CD4-positive, CD25-positive, alpha-beta regulatory T cell (primary cell): ENCODE results near the gene CHN1. TPM values are rescaled to one million over a fixed set of nuclear protein-coding genes. Genes with fewer than 3 reads are reported as not detected.

ENCODE experiments used
- ATAC-seq, 2 donors: fragments of 150-1000 bp; cut with Tn5 transposase; one replicate each; pipeline ENCODE4 v1.10.0; 2021; ENCODE audit warnings: low read depth in 2 of 2, moderate number of reproducible peaks in 2 of 2, moderate library complexity in 1 of 2
- DNase-seq, 3 donors: peaks; one replicate each; pipeline versions ENCODE4 v3.0.0 to v3.0.0-alpha.2; 2012 to 2022; ENCODE audit warnings: mixed read lengths in 1 of 3
- H3K27ac ChIP-seq: one replicate; pipeline ENCODE4 v1.7.0; 2013; ENCODE audit warnings: mild to moderate bottlenecking, low read length; ENCODE audit not compliant: insufficient read depth, poor library complexity, severe bottlenecking
- H3K27me3 ChIP-seq: one replicate; pipeline ENCODE4 v1.7.0; 2013; ENCODE audit warnings: low read length; ENCODE audit not compliant: control insufficient read depth, insufficient read depth
- H3K36me3 ChIP-seq: one replicate; pipeline ENCODE4 v1.7.0; 2013; ENCODE audit warnings: mild to moderate bottlenecking, low read length, moderate library complexity; ENCODE audit not compliant: control insufficient read depth, insufficient read depth
- H3K4me1 ChIP-seq: 2 replicates; pipeline ENCODE4 v1.7.0; 2013; ENCODE audit warnings: mild to moderate bottlenecking, low read length; ENCODE audit not compliant: insufficient read depth, control insufficient read depth, poor library complexity, severe bottlenecking
- H3K4me3 ChIP-seq: one replicate; pipeline ENCODE4 v1.7.0; 2013; ENCODE audit warnings: low read depth, mild to moderate bottlenecking, low read length, moderate library complexity
- H3K9me3 ChIP-seq, 2 experiments: 1 replicate in 1 of 2; 2 replicates in 1 of 2; pipeline ENCODE4 v1.7.0; 2013; ENCODE audit warnings: low read length in 2 of 2, mild to moderate bottlenecking in 1 of 2, moderate library complexity in 1 of 2; ENCODE audit not compliant: control insufficient read depth in 2 of 2
- H3K27ac Mint-ChIP-seq, 3 donors: one replicate each; pipeline ENCODE4 v1.8.0; 2020 to 2022; ENCODE audit warnings: mild to moderate bottlenecking in 3 of 3, mixed read lengths in 3 of 3, moderate library complexity in 2 of 3
- H3K27me3 Mint-ChIP-seq: one replicate; pipeline ENCODE4 v1.8.0; 2022; ENCODE audit warnings: mild to moderate bottlenecking, mixed read lengths
- H3K36me3 Mint-ChIP-seq: one replicate; pipeline ENCODE4 v1.8.0; 2020; ENCODE audit warnings: mixed read lengths
- H3K4me1 Mint-ChIP-seq, 4 donors: one replicate each; pipeline ENCODE4 v1.8.0; 2020 to 2022; ENCODE audit warnings: mixed read lengths in 4 of 4, mild to moderate bottlenecking in 1 of 4
- H3K4me3 Mint-ChIP-seq, 4 donors: one replicate each; pipeline ENCODE4 v1.8.0; 2020 to 2022; ENCODE audit warnings: mild to moderate bottlenecking in 4 of 4, mixed read lengths in 4 of 4, moderate library complexity in 3 of 4
- H3K9me3 Mint-ChIP-seq, 7 donors: one replicate each; pipeline ENCODE4 v1.8.0; 2020 to 2022; ENCODE audit warnings: mixed read lengths in 7 of 7, mild to moderate bottlenecking in 3 of 7, moderate library complexity in 2 of 7
- polyA plus RNA-seq, 4 donors: library from polyadenylated mRNA; unstranded; fragments of 300-500 nt; fragmentation: Illumina TruSeq; gene quantifications; one replicate each; pipeline ENCODE4 v1.2.3, GENCODE V29; 2021
- total RNA-seq: library from RNA; stranded (reverse); gene quantifications from one replicate; pipeline ENCODE4 v1.2.3, GENCODE V29; 2022

The CHN1 gene
- total and polyA plus RNA-seq, 5 donors from 2014 or later, result 6.6 to 17.9 (median 12.0) TPM

- Mint-ChIP-seq H3K4me1 (peaks cover 0 to under 1% (median 0%) of the 10 kb centered on the region in 4 donors), H3K27me3 (no peaks in the 10 kb centered on the region), H3K9me3 (peaks cover 0 to 2% (median 0%) of the 10 kb centered on the region in 7 donors), H3K36me3 (no peaks in the 10 kb centered on the region), H3K4me3 (no peak overlapping the region), H3K27ac (no peak overlapping the region)
- ATAC-seq, result no peak
- no peaks in the 10 kb centered on the region for H3K4me1 ChIP-seq
- no peak overlapping the region for H3K4me3 ChIP-seq
- no peak for DNase-seq
- no peaks in the 10 kb centered on the region for H3K9me3 ChIP-seq
- H3K36me3 ChIP-seq, result no peaks in the 10 kb centered on the region
- no peak overlapping the region for H3K27ac ChIP-seq
- peaks cover 2% of the 10 kb centered on the region for H3K27me3 ChIP-seq
Measured at GRCh38 chr2:174877301-174877700, 127.9 kb downstream of the CHN1 start.

GRCh38 chr2:174874085-174874484 lies 131.1 kb downstream of the CHN1 start:
- H3K9me3 ChIP-seq, result no peaks in the 10 kb centered on the region
- H3K27ac Mint-ChIP-seq, result no peak overlapping the region
- H3K36me3 ChIP-seq, result no peaks in the 10 kb centered on the region
- DNase-seq (no peak), ATAC-seq (no peak)
- peaks cover 0 to 2% (median 0%) of the 10 kb centered on the region in 7 donors for H3K9me3 Mint-ChIP-seq
- no peaks in the 10 kb centered on the region for H3K36me3 Mint-ChIP-seq
- peaks cover 0 to 2% (median 0%) of the 10 kb centered on the region in 4 donors for H3K4me1 Mint-ChIP-seq
- no peak overlapping the region for H3K27ac ChIP-seq
- no peaks in the 10 kb centered on the region for H3K27me3 Mint-ChIP-seq
- no peak overlapping the region for H3K4me3 Mint-ChIP-seq
- peaks cover 2% of the 10 kb centered on the region for H3K27me3 ChIP-seq
- H3K4me1 ChIP-seq, result no peaks in the 10 kb centered on the region
- H3K4me3 ChIP-seq, result no peak overlapping the region

GRCh38 chr2:174873471-174873870 lies 131.7 kb downstream of the CHN1 start:
- no peak for ATAC-seq
- no peaks in the 10 kb centered on the region for H3K27me3 Mint-ChIP-seq

GRCh38 chr2:174870787-174871186 lies 134.4 kb downstream of the CHN1 start:
- Mint-ChIP-seq H3K27ac (no peak overlapping the region), H3K9me3 (peaks cover 0 to 2% (median 0%) of the 10 kb centered on the region in 7 donors), H3K4me3 (no peak overlapping the region), H3K4me1 (peaks cover 0 to 2% (median 0%) of the 10 kb centered on the region in 4 donors), H3K27me3 (no peaks in the 10 kb centered on the region), H3K36me3 (no peaks in the 10 kb centered on the region)
- H3K4me1 ChIP-seq, result no peaks in the 10 kb centered on the region
- H3K27ac ChIP-seq, result no peak overlapping the region
- no peaks in the 10 kb centered on the region for H3K9me3 ChIP-seq
- no peak for ATAC-seq
- no peak overlapping the region for H3K4me3 ChIP-seq
- no peak for DNase-seq
- no peaks in the 10 kb centered on the region for H3K27me3 ChIP-seq
- H3K36me3 ChIP-seq, result no peaks in the 10 kb centered on the region

More at GRCh38 chr2:174873471-174873870, 131.7 kb downstream of the CHN1 start:
- H3K9me3 ChIP-seq, result no peaks in the 10 kb centered on the region
- H3K4me3 Mint-ChIP-seq, result no peak overlapping the region
- H3K4me1 Mint-ChIP-seq, result peaks cover 0 to 2% (median 0%) of the 10 kb centered on the region in 4 donors
- H3K9me3 Mint-ChIP-seq, result peaks cover 0 to 2% (median 0%) of the 10 kb centered on the region in 7 donors
- no peak overlapping the region for H3K4me3 ChIP-seq
- H3K27ac ChIP-seq, result no peak overlapping the region
- H3K36me3 ChIP-seq, result no peaks in the 10 kb centered on the region
- H3K27ac Mint-ChIP-seq, result no peak overlapping the region
- peaks cover 2% of the 10 kb centered on the region for H3K27me3 ChIP-seq
- DNase-seq, result no peak
- H3K4me1 ChIP-seq, result no peaks in the 10 kb centered on the region
- H3K36me3 Mint-ChIP-seq, result no peaks in the 10 kb centered on the region

- Mint-ChIP-seq H3K36me3 (no peaks in the 10 kb centered on the region), H3K4me3 (no peak overlapping the region), H3K27me3 (no peaks in the 10 kb centered on the region), H3K4me1 (peaks cover 0 to 2% (median 0%) of the 10 kb centered on the region in 4 donors), H3K9me3 (peaks cover 0 to 2% (median 0%) of the 10 kb centered on the region in 7 donors), H3K27ac (no peak overlapping the region)
- Histone ChIP-seq H3K36me3 (no peaks in the 10 kb centered on the region), H3K27ac (no peak overlapping the region), H3K9me3 (no peaks in the 10 kb centered on the region), H3K27me3 (no peaks in the 10 kb centered on the region), H3K4me1 (no peaks in the 10 kb centered on the region), H3K4me3 (no peak overlapping the region)
- DNase-seq (no peak), ATAC-seq (no peak)
Measured at GRCh38 chr2:174868878-174869277, 136.3 kb downstream of the CHN1 start.

- H3K4me1 Mint-ChIP-seq, result no peaks in the 10 kb centered on the region
- H3K27me3 Mint-ChIP-seq, result peaks cover 7% of the 10 kb centered on the region
- Histone ChIP-seq H3K4me3 (no peak overlapping the region), H3K27ac (no peak overlapping the region), H3K27me3 (no peaks in the 10 kb centered on the region), H3K36me3 (no peaks in the 10 kb centered on the region), H3K4me1 (no peaks in the 10 kb centered on the region), H3K9me3 (no peaks in the 10 kb centered on the region)
- no peaks in the 10 kb centered on the region for H3K9me3 Mint-ChIP-seq
- H3K27ac Mint-ChIP-seq, result no peak overlapping the region
- ATAC-seq (no peak), DNase-seq (no peak)
- H3K4me3 Mint-ChIP-seq, result no peak overlapping the region
- H3K36me3 Mint-ChIP-seq, result no peaks in the 10 kb centered on the region
Measured at GRCh38 chr2:174866421-174866820, 138.8 kb downstream of the CHN1 start.

- Histone ChIP-seq H3K27me3 (no peaks in the 10 kb centered on the region), H3K4me3 (no peak overlapping the region), H3K9me3 (no peaks in the 10 kb centered on the region), H3K4me1 (no peaks in the 10 kb centered on the region), H3K36me3 (no peaks in the 10 kb centered on the region), H3K27ac (no peak overlapping the region)
- Mint-ChIP-seq H3K27me3 (peaks cover 7% of the 10 kb centered on the region), H3K27ac (no peak overlapping the region), H3K36me3 (no peaks in the 10 kb centered on the region), H3K4me3 (no peak overlapping the region), H3K9me3 (no peaks in the 10 kb centered on the region), H3K4me1 (no peaks in the 10 kb centered on the region)
- DNase-seq (no peak), ATAC-seq (no peak)
Measured at GRCh38 chr2:174863183-174863582, 142.0 kb downstream of the CHN1 start.

GRCh38 chr2:174859563-174860169 lies 145.5 kb downstream of the CHN1 start:
- Mint-ChIP-seq H3K4me1 (no peaks in the 10 kb centered on the region), H3K36me3 (no peaks in the 10 kb centered on the region), H3K27me3 (peaks cover 7% of the 10 kb centered on the region), H3K4me3 (no peak overlapping the region), H3K9me3 (no peaks in the 10 kb centered on the region), H3K27ac (no peak overlapping the region)
- Histone ChIP-seq H3K9me3 (no peaks in the 10 kb centered on the region), H3K4me3 (no peak overlapping the region), H3K27ac (no peak overlapping the region), H3K4me1 (no peaks in the 10 kb centered on the region), H3K36me3 (no peaks in the 10 kb centered on the region), H3K27me3 (no peaks in the 10 kb centered on the region)
- ATAC-seq (no peak), DNase-seq (no peak)
